ENCODE measurements around the gene SIDT1. TPM values are rescaled to one million over a fixed set of nuclear protein-coding genes. Genes with fewer than 3 reads are reported as not detected.

Gene SIDT1
- total and polyA plus RNA-seq, 2 donors (not counting 1 experiment from before 2014, with no cell fraction given): 53.2 to 84.4 TPM

DNA sequence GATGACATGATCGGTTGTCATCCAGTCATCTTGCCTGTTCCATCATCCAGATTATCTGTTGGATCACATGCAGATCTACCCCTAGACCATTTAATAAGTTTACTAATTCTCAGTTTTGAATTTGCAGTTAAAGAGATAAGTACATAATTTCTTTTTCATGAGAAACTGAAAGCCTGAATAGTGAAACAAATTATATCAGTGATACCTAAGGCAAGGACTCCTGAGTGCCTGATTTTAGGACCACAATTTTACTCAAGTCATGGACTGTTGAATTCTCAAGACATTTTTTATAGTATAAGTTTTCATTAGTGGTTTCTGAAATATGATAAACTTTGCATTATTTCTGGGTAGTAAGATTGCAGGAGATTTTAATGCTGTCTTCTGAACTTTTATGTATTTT is 13.2 kb downstream of the SIDT1 start:
- intact Hi-C loops (cut with micrococcal nuclease): no loop called here
- no peak overlapping the region for H2AFZ ChIP-seq (ENCODE audit: insufficient read depth, low read depth, low read length, poor library complexity, severe bottlenecking)
- H3K4me3 ChIP-seq (ENCODE audit: control extremely low read depth in 1 of 5, extremely low read depth in 1 of 5, insufficient read depth in 1 of 5, low read depth in 2 of 5, low read length in 4 of 5): no peak overlapping the region
- no peak overlapping the region for H3K9ac ChIP-seq (ENCODE audit: low read length)
- H3K27ac ChIP-seq (ENCODE audit: low read length in 2 of 2): no peak overlapping the region
- H3K36me3 ChIP-seq (replicated peaks in 1 of 2; ENCODE audit: control extremely low read depth in 1 of 2, control insufficient read depth in 1 of 2, extremely low read depth in 1 of 2, insufficient read depth in 2 of 2, low read length in 1 of 2): peaks cover 2 to 12% of the 10 kb centered on the region in 2 experiments
- Mint-ChIP-seq H3K4me1 (peaks cover 26% of the 10 kb centered on the region), H3K4me3 (peak overlapping the region; percentile 3), H3K27me3 (no peaks in the 10 kb centered on the region), H3K9me3 (ENCODE audit: insufficient read depth) (no peaks in the 10 kb centered on the region), H3K27ac (no peak overlapping the region)
- H3K79me2 ChIP-seq (ENCODE audit: control insufficient read depth, insufficient read depth, low read length): peaks cover 71% of the 10 kb centered on the region
- H3K27me3 ChIP-seq (replicated peaks in 1 of 4; ENCODE audit: control extremely low read depth in 1 of 4, control insufficient read depth in 3 of 4, insufficient read depth in 4 of 4, low read length in 3 of 4): no peaks in the 10 kb centered on the region
- peaks cover 4 to 13% of the 10 kb centered on the region in 2 donors for H3K4me1 ChIP-seq (ENCODE audit: control insufficient read depth in 2 of 2, insufficient read depth in 2 of 2, low read length in 2 of 2)
- H3K9me3 ChIP-seq (ENCODE audit: control extremely low read depth in 1 of 3, control insufficient read depth in 2 of 3, insufficient read depth in 1 of 3, low read length in 2 of 3): peaks cover 2 to 8% (median 6%) of the 10 kb centered on the region in 3 donors
- WGBS (ENCODE audit: insufficient coverage): 100% methylated on average over 1 of the region's 1 CpG
- ATAC-seq (ENCODE audit: low read depth) (no peak), DNase-seq (no peak)
- CTCF ChIA-PET: no interaction called here
- no peak overlapping the region for H3K4me2 ChIP-seq (replicated peaks; ENCODE audit: low read depth, low read length, poor library complexity, severe bottlenecking)
- POLR2A ChIA-PET: no interaction called here
- TF ChIP-seq, protein P1, sequence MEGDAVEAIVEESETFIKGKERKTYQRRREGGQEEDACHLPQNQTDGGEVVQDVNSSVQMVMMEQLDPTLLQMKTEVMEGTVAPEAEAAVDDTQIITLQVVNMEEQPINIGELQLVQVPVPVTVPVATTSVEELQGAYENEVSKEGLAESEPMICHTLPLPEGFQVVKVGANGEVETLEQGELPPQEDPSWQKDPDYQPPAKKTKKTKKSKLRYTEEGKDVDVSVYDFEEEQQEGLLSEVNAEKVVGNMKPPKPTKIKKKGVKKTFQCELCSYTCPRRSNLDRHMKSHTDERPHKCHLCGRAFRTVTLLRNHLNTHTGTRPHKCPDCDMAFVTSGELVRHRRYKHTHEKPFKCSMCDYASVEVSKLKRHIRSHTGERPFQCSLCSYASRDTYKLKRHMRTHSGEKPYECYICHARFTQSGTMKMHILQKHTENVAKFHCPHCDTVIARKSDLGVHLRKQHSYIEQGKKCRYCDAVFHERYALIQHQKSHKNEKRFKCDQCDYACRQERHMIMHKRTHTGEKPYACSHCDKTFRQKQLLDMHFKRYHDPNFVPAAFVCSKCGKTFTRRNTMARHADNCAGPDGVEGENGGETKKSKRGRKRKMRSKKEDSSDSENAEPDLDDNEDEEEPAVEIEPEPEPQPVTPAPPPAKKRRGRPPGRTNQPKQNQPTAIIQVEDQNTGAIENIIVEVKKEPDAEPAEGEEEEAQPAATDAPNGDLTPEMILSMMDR (IDR thresholded peaks at IDR 0.05): no peak
- no peak for TF ChIP-seq EZH2 (IDR thresholded peaks at IDR 0.05; ENCODE audit: borderline replicate concordance, insufficient read depth, low read depth, low read length, poor library complexity, severe bottlenecking)
- H4K20me1 ChIP-seq (ENCODE audit: control insufficient read depth, insufficient read depth, low read length, poor library complexity, severe bottlenecking): peaks cover 10% of the 10 kb centered on the region

DNA sequence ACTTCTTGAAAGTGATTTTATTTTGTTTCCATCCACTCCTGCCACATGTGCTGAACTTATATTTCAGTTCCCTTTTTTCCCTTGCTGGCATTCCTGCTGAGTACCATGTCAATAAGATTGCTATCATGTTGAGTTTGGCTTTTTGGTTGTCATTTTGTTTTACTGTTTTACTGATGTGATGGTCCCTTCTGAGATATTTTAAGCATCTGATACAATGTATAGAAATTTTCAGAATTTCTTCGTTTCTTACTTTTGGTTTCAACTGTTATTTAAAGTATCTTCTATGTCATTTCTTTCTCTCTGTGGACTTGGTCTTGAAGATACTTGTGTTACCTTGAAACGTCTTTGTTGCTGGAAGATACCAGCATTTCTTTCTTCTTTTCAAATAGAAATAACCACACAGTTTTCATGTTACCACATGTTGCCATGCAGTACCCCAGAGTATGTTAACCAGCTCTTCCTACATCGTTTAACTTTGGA is 14.1 kb downstream of the SIDT1 start:
- peaks cover 4 to 13% of the 10 kb centered on the region in 2 donors for H3K4me1 ChIP-seq (ENCODE audit: control insufficient read depth in 2 of 2, insufficient read depth in 2 of 2, low read length in 2 of 2)
- Mint-ChIP-seq H3K27ac (peak overlapping the region; percentile 67), H3K4me3 (peak overlapping the region; percentile 58), H3K4me1 (peaks cover 30% of the 10 kb centered on the region), H3K9me3 (ENCODE audit: insufficient read depth) (no peaks in the 10 kb centered on the region), H3K27me3 (no peaks in the 10 kb centered on the region)
- peak overlapping the region; percentile 6 for H3K4me2 ChIP-seq (replicated peaks; ENCODE audit: low read depth, low read length, poor library complexity, severe bottlenecking)
- H3K9ac ChIP-seq (ENCODE audit: low read length): no peak overlapping the region
- WGBS (ENCODE audit: insufficient coverage): no CpG with 5 or more reads among the region's 3 CpGs
- CTCF ChIA-PET: interaction anchor here (0.7 to 1.2 kb wide), 3 partner anchors 10 to 53 kb away, joined by 3 to 4 read pairs (median 3); no protein-coding TSS in a partner anchor
- no peak overlapping the region for H2AFZ ChIP-seq (ENCODE audit: insufficient read depth, low read depth, low read length, poor library complexity, severe bottlenecking)
- intact Hi-C loops (cut with micrococcal nuclease): loop anchor here (2.0 kb wide), 1 partner anchor 14 kb away; the partner anchor contains the start of gene SIDT1
- DNase-seq: peak; percentile 21
- H3K27ac ChIP-seq (ENCODE audit: low read length in 2 of 2): peak overlapping the region in 1 of 2 donors; percentile 27
- peaks cover 2 to 5% (median 4%) of the 10 kb centered on the region in 3 donors for H3K9me3 ChIP-seq (ENCODE audit: control extremely low read depth in 1 of 3, control insufficient read depth in 2 of 3, insufficient read depth in 1 of 3, low read length in 2 of 3)
- ATAC-seq (ENCODE audit: low read depth): peak; percentile 21
- peak overlapping the region in 1 of 5 experiments; percentile 3 for H3K4me3 ChIP-seq (ENCODE audit: control extremely low read depth in 1 of 5, extremely low read depth in 1 of 5, insufficient read depth in 1 of 5, low read depth in 2 of 5, low read length in 4 of 5)
- H3K36me3 ChIP-seq (replicated peaks in 1 of 2; ENCODE audit: control extremely low read depth in 1 of 2, control insufficient read depth in 1 of 2, extremely low read depth in 1 of 2, insufficient read depth in 2 of 2, low read length in 1 of 2): peaks cover 2 to 7% of the 10 kb centered on the region in 2 experiments
- H3K27me3 ChIP-seq (replicated peaks in 1 of 4; ENCODE audit: control extremely low read depth in 1 of 4, control insufficient read depth in 3 of 4, insufficient read depth in 4 of 4, low read length in 3 of 4): no peaks in the 10 kb centered on the region
- peaks cover 63% of the 10 kb centered on the region for H3K79me2 ChIP-seq (ENCODE audit: control insufficient read depth, insufficient read depth, low read length)
- POLR2A ChIA-PET: no interaction called here
- peaks cover 10% of the 10 kb centered on the region for H4K20me1 ChIP-seq (ENCODE audit: control insufficient read depth, insufficient read depth, low read length, poor library complexity, severe bottlenecking)
- no peak for TF ChIP-seq EZH2 (IDR thresholded peaks at IDR 0.05; ENCODE audit: borderline replicate concordance, insufficient read depth, low read depth, low read length, poor library complexity, severe bottlenecking)
- TF ChIP-seq, protein P1 (IDR thresholded peaks at IDR 0.05): no peak
